NCI-H187 (cell line): Measurements from ENCODE around the gene HEATR1.
A peak's percentile ranks its signal among the peaks of the same experiment; 100 is the strongest.

Experiments
- DNase-seq, 2 experiments: peaks; one replicate each; lab custom pipeline; 2025; lab: John Stamatoyannopoulos, UW

Gene HEATR1

GRCh38 chr1:236536540-236536939 is 67.8 kb downstream of the HEATR1 start:
- DNase-seq: no peak

DNA sequence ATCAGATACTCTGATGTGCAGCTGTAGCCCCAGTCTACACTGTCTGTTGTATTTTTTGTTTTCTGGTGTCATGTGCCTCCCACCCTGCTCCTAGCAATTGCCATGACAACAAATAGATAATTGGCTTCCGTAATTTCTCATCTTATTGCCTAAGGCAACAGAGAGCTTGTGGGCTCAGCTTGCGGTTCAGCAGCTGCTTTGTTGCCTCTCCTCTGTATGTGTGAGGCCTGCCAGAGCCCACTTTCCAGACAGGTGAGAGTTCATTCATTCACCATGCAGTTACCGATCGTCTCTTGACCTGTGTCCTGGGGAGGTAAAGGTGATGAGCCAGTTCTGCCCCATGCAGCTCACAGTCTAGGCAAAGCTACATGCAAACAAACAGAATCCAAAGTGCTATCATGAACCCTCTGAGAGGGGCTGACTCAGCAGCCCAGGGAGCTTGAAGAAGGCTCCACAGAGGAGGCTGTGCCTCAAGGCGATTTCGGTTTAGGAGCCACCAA is 68.6 kb downstream of the HEATR1 start:
- DNase-seq: no peak

DNA sequence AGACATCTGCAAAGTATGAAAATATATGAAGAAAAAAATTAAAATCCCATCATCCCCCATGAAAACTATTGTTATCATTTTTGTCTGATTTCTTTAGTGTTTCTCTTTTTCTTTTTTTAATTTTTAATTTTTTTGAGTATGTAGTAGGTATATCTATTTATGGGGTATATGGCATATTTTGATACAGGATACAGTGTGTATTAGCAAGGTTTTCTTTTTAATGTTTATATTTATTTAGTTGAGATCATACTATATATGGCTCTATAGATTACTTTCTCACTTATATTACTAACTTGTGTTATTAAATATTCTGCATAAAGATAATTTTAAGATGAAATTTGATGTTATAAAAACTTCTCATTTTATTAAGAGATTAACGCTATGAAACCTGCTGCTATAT is 69.1 kb downstream of the HEATR1 start:
- DNase-seq: no peak

- DNase-seq: no peak
Observed at GRCh38 chr1:236534151-236534651, 70.1 kb downstream of the HEATR1 start.

DNA sequence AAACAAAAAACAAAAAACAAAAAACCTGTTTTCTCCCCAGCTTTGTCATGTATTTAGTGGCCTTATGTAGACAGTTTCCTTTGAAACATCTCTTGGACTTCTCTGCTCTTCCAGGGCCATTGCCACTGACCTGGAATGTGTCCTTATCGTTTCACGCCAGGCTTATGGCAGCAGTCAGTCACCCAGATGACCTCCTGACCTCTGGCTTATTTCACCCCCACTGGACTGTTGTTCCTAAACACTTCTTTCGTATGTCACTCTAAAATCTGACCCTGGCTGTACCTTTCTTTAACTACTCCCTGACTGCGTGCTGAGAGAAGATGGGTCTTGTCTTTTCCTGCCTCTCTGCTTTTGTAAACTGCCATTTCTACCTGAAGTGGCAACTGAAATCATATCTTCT is 71.5 kb downstream of the HEATR1 start:
- no peak for DNase-seq

- no peak for DNase-seq
Observed at GRCh38 chr1:236530959-236531358, 73.4 kb downstream of the HEATR1 start.

- DNase-seq: no peak
Observed at GRCh38 chr1:236530286-236530685, 74.0 kb downstream of the HEATR1 start.

- DNase-seq: no peak
Observed at GRCh38 chr1:236526079-236526478, 78.2 kb downstream of the HEATR1 start.

GRCh38 chr1:236524895-236525184 is 79.5 kb downstream of the HEATR1 start:
- no peak for DNase-seq

- peak; percentile 11 to 23 for DNase-seq
Observed at GRCh38 chr1:236524142-236524894, 80.0 kb downstream of the HEATR1 start.

DNA sequence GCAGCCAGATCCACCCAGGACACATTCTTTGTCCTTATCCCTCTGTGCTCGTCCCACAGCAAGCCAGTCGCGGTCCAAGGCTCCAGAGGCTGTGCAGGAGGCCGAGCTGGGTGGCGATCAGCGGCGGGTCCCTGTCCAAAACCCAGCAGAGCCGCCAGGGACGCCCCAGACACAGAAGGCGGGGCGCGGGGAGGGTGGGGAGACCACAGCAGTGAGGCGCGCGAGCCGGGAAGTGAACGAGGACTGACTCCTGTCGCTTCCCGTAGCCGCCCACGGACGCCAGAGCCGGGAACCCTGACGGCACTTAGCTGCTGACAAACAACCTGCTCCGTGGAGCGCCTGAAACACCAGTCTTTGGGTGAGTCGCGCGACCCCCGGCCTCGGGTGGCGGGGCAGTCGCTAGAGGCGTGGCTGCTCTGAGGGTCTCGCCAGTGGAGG is 80.6 kb downstream of the HEATR1 start, which contains the start of gene LGALS8:
LGALS8 (plus strand) TSS at position 279 of the 438 bp plus-strand sequence. CDS start 2,089 bp downstream, outside the sequence.
- DNase-seq: peak in 1 of 2 experiments; percentile 17

DNA sequence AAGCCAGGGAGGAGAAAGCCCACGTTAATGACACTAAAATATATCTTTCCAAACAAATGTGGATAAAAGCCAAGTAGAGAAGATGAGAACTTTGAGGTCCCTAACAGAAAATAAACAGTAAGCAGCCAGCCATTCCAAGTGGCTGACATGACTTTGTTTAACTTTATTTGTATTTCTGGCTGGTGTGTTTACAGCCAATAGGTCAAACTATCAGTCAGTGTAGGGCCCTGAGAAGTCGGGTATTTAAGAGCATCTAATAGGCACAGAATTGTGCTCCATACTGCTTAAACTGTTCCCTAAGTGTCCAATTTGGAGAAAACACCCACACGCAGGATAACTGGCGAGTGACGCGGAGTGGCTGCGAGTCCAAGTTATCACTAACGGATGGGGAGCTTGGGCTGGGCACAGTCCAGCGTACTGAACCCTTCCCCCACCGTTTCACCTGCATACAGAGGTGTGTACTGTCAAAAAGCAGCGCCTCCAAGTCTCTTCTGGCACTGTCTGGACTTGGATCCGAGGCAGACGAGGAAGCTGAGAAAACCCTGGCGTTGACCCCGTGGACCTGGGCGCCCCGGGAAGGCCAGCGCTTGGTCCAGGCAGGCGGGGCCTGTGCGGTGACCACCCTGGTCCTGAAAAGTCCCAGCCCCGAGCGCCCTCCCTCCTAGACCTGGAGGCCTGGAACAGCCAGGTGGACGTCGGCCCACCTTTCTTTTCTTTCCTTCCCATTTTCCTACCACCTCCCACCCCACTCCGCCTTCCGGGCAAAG is 81.2 kb downstream of the HEATR1 start:
- no peak for DNase-seq

DNA sequence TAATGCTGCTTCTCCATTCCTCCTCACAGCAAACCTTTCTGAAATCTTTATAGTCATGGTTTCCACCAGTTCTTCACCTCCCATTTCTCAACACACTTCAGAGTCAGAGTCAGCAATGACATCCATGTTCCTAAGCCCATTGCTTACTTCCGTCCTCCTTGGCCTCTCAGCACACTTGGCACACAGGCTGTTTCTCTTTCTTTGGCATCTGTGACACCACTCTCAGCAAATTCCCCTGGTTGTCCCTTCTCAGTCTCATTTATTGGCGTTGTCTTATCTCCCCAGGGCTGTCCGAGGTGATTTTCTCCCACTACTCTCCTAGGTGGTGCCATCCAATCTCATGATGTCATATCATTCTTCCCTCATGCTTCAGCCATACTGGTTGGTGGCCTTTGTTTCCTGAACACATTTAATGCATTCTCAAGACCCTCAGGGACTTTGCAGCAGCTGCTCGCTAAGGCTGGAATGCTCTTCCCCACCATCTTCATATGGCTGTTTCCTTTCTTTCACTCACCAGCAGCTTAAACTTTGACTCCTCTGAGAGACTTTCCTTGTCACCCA is 83.8 kb downstream of the HEATR1 start:
- no peak for DNase-seq

GRCh38 chr1:236518322-236518721 is 86.0 kb downstream of the HEATR1 start:
- no peak for DNase-seq

- no peak for DNase-seq
Observed at GRCh38 chr1:236516929-236517704, 87.2 kb downstream of the HEATR1 start.

DNA sequence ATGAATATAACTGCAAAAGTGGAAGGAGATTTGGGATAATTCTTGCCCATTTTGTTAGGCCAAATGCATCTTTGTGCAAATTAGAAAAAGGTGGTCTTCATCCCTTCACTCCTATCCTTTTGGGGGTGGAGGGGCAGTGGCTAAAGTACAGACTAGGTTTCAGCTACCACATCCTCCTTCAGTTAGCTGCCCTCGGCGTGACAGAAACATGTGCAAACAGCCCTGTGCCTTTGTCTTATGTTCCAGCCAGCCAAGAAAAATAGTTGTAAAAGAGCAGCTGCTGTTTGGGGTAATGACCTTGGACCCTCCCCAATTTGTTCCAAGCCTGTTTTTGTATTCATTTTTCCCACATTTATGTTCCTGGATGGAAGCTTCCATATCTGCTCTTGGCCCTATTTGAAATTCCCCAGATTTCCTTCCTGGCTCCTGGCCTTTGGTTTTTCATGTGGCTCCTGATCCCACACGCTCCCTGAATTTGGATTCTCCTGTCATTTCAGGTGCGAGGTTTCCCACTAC is 88.8 kb downstream of the HEATR1 start:
- no peak for DNase-seq

- DNase-seq: no peak
Observed at GRCh38 chr1:236514703-236515442, 89.4 kb downstream of the HEATR1 start.

GRCh38 chr1:236511735-236512418 is 92.4 kb downstream of the HEATR1 start:
- DNase-seq: no peak

DNA sequence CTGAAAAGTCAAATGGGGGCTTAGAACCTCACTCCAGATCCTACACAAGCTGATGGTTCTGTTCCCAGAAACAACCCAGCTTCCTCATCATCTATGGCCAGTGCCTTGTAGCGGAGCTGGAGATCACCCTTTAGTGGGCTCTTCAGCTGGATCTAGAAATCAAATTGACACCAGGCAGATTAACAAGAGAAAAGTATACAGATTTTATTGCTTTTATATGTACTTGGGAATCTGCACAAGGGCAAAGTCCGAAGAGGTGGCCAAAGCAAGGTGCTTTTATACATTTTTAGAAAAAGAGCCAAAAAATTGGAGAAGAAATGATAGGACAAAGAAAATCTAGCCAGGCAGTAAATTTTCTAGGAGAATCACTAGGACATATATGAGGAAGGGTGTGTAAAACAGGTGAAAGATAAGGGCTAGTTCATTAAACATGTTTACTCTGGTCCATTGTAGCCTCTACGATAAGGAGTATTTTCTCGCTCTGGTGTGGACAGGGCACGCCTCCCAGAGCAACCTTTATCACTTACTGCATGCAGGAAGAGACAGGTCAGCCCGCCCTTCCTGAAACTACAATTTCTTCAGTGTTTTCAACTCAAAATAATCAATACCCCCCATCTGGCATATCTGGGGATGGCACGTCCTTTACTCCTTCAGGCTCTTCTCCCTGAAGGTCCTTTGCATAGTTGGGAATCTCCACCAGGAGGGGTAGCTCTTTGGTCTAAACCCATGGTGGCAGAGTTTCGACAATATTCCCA is 94.5 kb downstream of the HEATR1 start:
- DNase-seq: no peak

DNA sequence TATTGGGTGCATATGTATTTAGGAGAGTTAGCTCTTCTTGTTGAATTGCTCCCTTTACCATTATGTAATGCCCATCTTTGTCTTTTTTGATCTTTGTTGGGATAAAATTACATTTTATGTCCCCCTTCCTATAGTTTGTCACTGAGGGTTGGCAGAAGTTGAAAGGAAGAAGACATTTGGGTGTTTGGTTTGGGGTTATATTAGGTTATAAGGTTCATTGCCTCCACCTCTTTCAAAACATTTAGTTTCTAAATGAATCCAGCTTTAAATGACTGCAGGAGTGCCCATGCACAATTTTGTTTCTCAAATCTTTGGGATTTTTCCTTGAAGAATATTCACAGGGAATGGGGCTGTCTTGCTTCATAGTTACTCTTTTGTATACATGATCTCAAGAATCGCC is 95.1 kb downstream of the HEATR1 start:
- DNase-seq: no peak
